Esophagus squamous epithelium (tissue), 4 donors: Measurements from ENCODE around the gene KLHDC9.

ENCODE experiments used
- POLR2A ChIP-seq, 4 donors: fragments of 450-650 bp; IDR thresholded peaks; one replicate each; pipeline ENCODE4 v1.6.1; 2017; ENCODE audit warnings: antibody characterized with exemption in 4 of 4, mild to moderate bottlenecking in 4 of 4, moderate library complexity in 3 of 4
- TF ChIP-seq, protein P1 (sequence below), 6 experiments: fragments of 450-650 bp in 4 of 6; fragments of 200-600 bp in 2 of 6; sonication (generic) in 2 of 6; IDR thresholded peaks; one replicate each; pipeline ENCODE4 v1.5.1; 2016 to 2019; ENCODE audit warnings: antibody characterized with exemption in 6 of 6, mild to moderate bottlenecking in 4 of 6, moderate library complexity in 4 of 6

DNA sequence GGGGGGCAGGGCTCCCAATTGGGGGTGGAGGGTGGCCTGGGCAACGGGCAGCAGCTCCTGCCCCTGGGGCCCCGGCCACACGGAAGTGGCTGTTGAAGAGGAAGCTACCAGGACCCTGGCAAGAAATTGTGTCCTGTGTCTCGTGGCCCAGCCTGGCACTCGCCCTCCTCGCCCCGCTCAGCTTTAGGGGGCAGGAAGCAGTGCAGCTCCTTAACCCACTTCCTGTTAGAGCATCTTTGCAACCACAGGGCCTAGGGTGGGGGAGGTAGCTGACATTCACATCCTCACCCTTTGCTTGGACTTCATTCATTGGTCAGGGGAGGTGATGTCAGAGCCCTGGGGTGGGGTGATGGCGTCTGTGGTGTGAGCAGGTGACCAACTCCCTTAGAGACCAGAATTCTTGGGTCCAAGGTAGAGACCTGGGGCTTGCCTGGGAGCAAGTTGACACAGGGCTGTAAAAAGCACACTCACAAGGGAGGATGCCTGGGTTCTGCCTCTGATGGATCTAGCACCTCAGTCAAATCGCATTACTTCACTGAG is 28.4 kb upstream of the KLHDC9 start, which contains the start of gene ARHGAP30:
- TF ChIP-seq, protein P1, sequence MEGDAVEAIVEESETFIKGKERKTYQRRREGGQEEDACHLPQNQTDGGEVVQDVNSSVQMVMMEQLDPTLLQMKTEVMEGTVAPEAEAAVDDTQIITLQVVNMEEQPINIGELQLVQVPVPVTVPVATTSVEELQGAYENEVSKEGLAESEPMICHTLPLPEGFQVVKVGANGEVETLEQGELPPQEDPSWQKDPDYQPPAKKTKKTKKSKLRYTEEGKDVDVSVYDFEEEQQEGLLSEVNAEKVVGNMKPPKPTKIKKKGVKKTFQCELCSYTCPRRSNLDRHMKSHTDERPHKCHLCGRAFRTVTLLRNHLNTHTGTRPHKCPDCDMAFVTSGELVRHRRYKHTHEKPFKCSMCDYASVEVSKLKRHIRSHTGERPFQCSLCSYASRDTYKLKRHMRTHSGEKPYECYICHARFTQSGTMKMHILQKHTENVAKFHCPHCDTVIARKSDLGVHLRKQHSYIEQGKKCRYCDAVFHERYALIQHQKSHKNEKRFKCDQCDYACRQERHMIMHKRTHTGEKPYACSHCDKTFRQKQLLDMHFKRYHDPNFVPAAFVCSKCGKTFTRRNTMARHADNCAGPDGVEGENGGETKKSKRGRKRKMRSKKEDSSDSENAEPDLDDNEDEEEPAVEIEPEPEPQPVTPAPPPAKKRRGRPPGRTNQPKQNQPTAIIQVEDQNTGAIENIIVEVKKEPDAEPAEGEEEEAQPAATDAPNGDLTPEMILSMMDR (IDR thresholded peaks at IDR 0.05) = no peak
- peak in 2 of 4 donors; percentile 58 to 60 for TF ChIP-seq POLR2A (IDR thresholded peaks at IDR 0.05)
